ENCODE measurements around the gene PIP4K2C. TPM values are rescaled to one million over a fixed set of nuclear protein-coding genes. Genes with fewer than 3 reads are reported as not detected.
A peak's percentile ranks its signal among the peaks of the same experiment; 100 is the strongest.

PIP4K2C gene
- total and polyA plus RNA-seq, 2 of the 4 experiments (the other 2 are of a cell fraction) = 12.5 to 23.1 TPM

- H3K4me2 ChIP-seq (ENCODE audit: low read depth, low read length) = no peak overlapping the region
- BruUV-seq (replicated peaks) = no TSS peak
- no peak overlapping the region for H2BK20ac ChIP-seq (ENCODE audit: low read depth, low read length)
- H3K9me1 ChIP-seq (ENCODE audit: insufficient read depth, low read length) = no peaks in the 10 kb centered on the region
- no peak overlapping the region for H3K56ac ChIP-seq (ENCODE audit: extremely low read depth, insufficient read depth, low read length)
- no peak overlapping the region for H2BK15ac ChIP-seq (ENCODE audit: low read depth, low read length)
- intact Hi-C loops (cut with micrococcal nuclease) = loop anchor here (1.0 to 5.0 kb wide), 4 partner anchors 38 to 154 kb away; partner anchors contain the start of genes AGAP2 and B4GALNT1
- no peaks in the 10 kb centered on the region for H3K4me1 ChIP-seq (ENCODE audit: control insufficient read depth, insufficient read depth, low read length)
- dilution Hi-C loops (cut with HindIII; ENCODE audit: low sequenced_read_pairs, unreplicated experiment) = no loop called here
- no peak overlapping the region for H3K4ac ChIP-seq (ENCODE audit: low read depth, low read length)
- in situ Hi-C loops (cut with MboI; ENCODE audit: low sequenced_read_pairs) = loop anchor here (5.0 to 10.0 kb wide), 2 partner anchors 39 to 152 kb away; partner anchors contain the start of gene AGAP2
- CTCF ChIA-PET = interaction anchor here (0.5 to 2.0 kb wide), 22 partner anchors 8 to 154 kb away, joined by 3 to 11 read pairs (median 3); partner anchors contain the start of genes ARHGEF25, B4GALNT1 and OS9
- H3K9ac ChIP-seq (ENCODE audit: low read depth, low read length) = no peak overlapping the region
- H4K5ac ChIP-seq (ENCODE audit: low read depth, low read length) = no peak overlapping the region
- WGBS, 2 experiments (ENCODE audit: extremely low coverage in 2 of 2, insufficient read length in 1 of 2) = 0% methylated on average over 4 of the region's 13 CpGs; no CpG with 5 or more reads in 1 of the 2 experiments
- H4K8ac ChIP-seq (ENCODE audit: low read depth in 2 of 2, low read length in 2 of 2) = no peak overlapping the region
- H2AK9ac ChIP-seq (replicated peaks; ENCODE audit: low read depth, low read length, poor library complexity) = peak overlapping the region; percentile 66
- H2BK5ac ChIP-seq (ENCODE audit: low read depth, low read length, poor library complexity, severe bottlenecking) = no peak overlapping the region
- POLR2A ChIA-PET (ENCODE audit: unreplicated experiment) = interaction anchor here (0.6 kb wide), 1 partner anchor 46 kb away, joined by 4 read pairs; no protein-coding TSS in a partner anchor
- H3K14ac ChIP-seq (replicated peaks; ENCODE audit: low read depth, low read length) = no peak overlapping the region
- H3K9me3 ChIP-seq (ENCODE audit: control insufficient read depth, insufficient read depth, low read length) = no peaks in the 10 kb centered on the region
- H3K18ac ChIP-seq (ENCODE audit: low read depth, low read length) = no peak overlapping the region
- peak; percentile 100 for ATAC-seq (ENCODE audit: low read depth)
- H4K20me1 ChIP-seq (ENCODE audit: insufficient read depth, low read length) = no peaks in the 10 kb centered on the region
- H2BK120ac ChIP-seq (ENCODE audit: low read depth, low read length) = no peak overlapping the region
- H3K4me3 ChIP-seq (ENCODE audit: insufficient read depth, low read depth, low read length) = no peak overlapping the region
- H3K23ac ChIP-seq (ENCODE audit: low read depth, low read length) = no peak overlapping the region
- no peak overlapping the region for H2AK5ac ChIP-seq (ENCODE audit: low read depth, low read length)
- peak overlapping the region; percentile 83 for H2AFZ ChIP-seq (replicated peaks; ENCODE audit: low read length, poor library complexity)
- peaks cover 36% of the 10 kb centered on the region for H3K27me3 ChIP-seq (ENCODE audit: control insufficient read depth, insufficient read depth, low read length)
- DNase-seq = peak; percentile 81
- H3K79me1 ChIP-seq (ENCODE audit: low read depth in 1 of 2, low read length in 2 of 2) = no peaks in the 10 kb centered on the region
- H3K36me3 ChIP-seq (ENCODE audit: control insufficient read depth, insufficient read depth, low read length) = no peaks in the 10 kb centered on the region
- no peak overlapping the region for H4K91ac ChIP-seq (ENCODE audit: insufficient read depth, low read depth, low read length)
- TF ChIP-seq FOS (IDR thresholded peaks at IDR 0.05; ENCODE audit: low read depth, low read length) (no peak), RCOR1 (IDR thresholded peaks at IDR 0.05; ENCODE audit: insufficient replicate concordance, low read length) (no peak), RAD21 (IDR thresholded peaks at IDR 0.05; ENCODE audit: low read length) (peak; percentile 91), MXI1 (IDR thresholded peaks at IDR 0.05; ENCODE audit: borderline replicate concordance, low read depth, low read length) (no peak), USF2 (IDR thresholded peaks at IDR 0.05; ENCODE audit: low read depth, low read length) (peak; percentile 8; the same call in 1 of the 2 replicates), CHD1 (IDR thresholded peaks at IDR 0.05; ENCODE audit: low read depth, low read length) (no peak), BHLHE40 (IDR thresholded peaks at IDR 0.05; ENCODE audit: low read depth, low read length) (no peak), CTCF (conservative IDR thresholded peaks at IDR 0.05; ENCODE audit: low read depth, low read length) (peak; percentile 99), ELK1 (IDR thresholded peaks at IDR 0.05; ENCODE audit: borderline replicate concordance, low read depth, low read length) (no peak), SMC3 (IDR thresholded peaks at IDR 0.05; ENCODE audit: low read depth, low read length) (peak; percentile 81)
- H3K27ac ChIP-seq (ENCODE audit: insufficient read depth, low read length) = no peak overlapping the region
Measured at GRCh38 chr12:57583008-57583831, 7.8 kb upstream of the PIP4K2C start.

Measured in IMR-90 (cell line).